K562 (cell line): Measurements from ENCODE around the gene SLC16A5. TPM values are rescaled to one million over a fixed set of nuclear protein-coding genes. Genes with fewer than 3 reads are reported as not detected.
A peak's percentile ranks its signal among the peaks of the same experiment; 100 is the strongest.

Experiments used
- ATAC-seq: fragments of 200-7000 bp; cut with Tn5 transposase; 3 replicates; pipeline ENCODE4 v1.9.1; 2020; ENCODE audit warnings: moderate library complexity
- BruUV-seq: library from RNA; stranded (reverse); fragments of 400-500 nt; replicated peaks from 2 replicates; lab custom pipeline; 2021; lab: Mats Ljungman, UMichigan
- CTCF ChIA-PET: fragments of 300-600 bp; formaldehyde crosslinking; extraction: SDS; loops from one replicate; lab custom pipeline; 2021; ENCODE audit warnings: low intra/inter-chr PET ratio; lab: Yijun Ruan, JAX
- POLR2A ChIA-PET: fragments of 300-600, 350-650 bp; sonication (Branson Sonifier 250); formaldehyde crosslinking; extraction: SDS; loops from one replicate; lab custom pipeline; 2021; ENCODE audit warnings: antibody characterized with exemption, inconsistent platforms; lab: Yijun Ruan, JAX
- DNase-seq, 4 experiments: peaks; one replicate each; pipeline versions ENCODE4 v3.0.0 to v3.0.0-alpha.2; 2011 to 2018; ENCODE audit warnings: low spot score in 3 of 4, mixed read lengths in 3 of 4; ENCODE audit errors: extremely low read depth in 1 of 4
- FAIRE-seq: peaks from 2 replicates; lab custom pipeline; 2011; peaks lifted over from hg19 to GRCh38; lab: Jason Lieb, UNC
- H2AFZ ChIP-seq: 2 replicates; pipeline ENCODE4 v1.6.0; 2011; ENCODE audit warnings: low read depth, low read length, control low read depth, inconsistent platforms
- H3K27ac ChIP-seq: fragments of 200-600 bp; 3 replicates; pipeline ENCODE4 v1.8.0; 2011; ENCODE audit warnings: low read depth, mild to moderate bottlenecking, control low read depth, inconsistent platforms, low read length, moderate library complexity, mixed read lengths; ENCODE audit errors: extremely low read depth
- H3K27me3 ChIP-seq, 2 experiments: fragments of 300-600 bp in 1 of 2; 2 replicates in 1 of 2; 3 replicates in 1 of 2; pipeline versions ENCODE4 v1.6.0 to v1.8.0; 2011; ENCODE audit warnings: inconsistent platforms in 2 of 2, low read length in 2 of 2, mild to moderate bottlenecking in 1 of 2, mixed read lengths in 1 of 2, moderate library complexity in 1 of 2; ENCODE audit not compliant: control insufficient read depth in 2 of 2, insufficient read depth in 2 of 2
- H3K36me3 ChIP-seq: fragments of 300-600 bp; 3 replicates; pipeline ENCODE4 v1.8.0; 2011; ENCODE audit warnings: mild to moderate bottlenecking, low read length, inconsistent platforms; ENCODE audit not compliant: control insufficient read depth, insufficient read depth
- H3K4me1 ChIP-seq, 2 experiments: fragments of 200-600 bp in 1 of 2; replicated peaks in 1 of 2; 2 replicates in 1 of 2; 3 replicates in 1 of 2; pipeline versions ENCODE4 v1.5.1 to v1.8.0; 2011; ENCODE audit warnings: inconsistent platforms in 2 of 2, low read length in 2 of 2, mild to moderate bottlenecking in 1 of 2, mixed read lengths in 1 of 2, moderate library complexity in 1 of 2; ENCODE audit not compliant: control insufficient read depth in 2 of 2, insufficient read depth in 2 of 2
- H3K4me2 ChIP-seq: 2 replicates; pipeline ENCODE4 v1.6.1; 2011; ENCODE audit warnings: low read length, control low read depth, inconsistent platforms, mixed read lengths; ENCODE audit not compliant: insufficient read depth
- H3K4me3 ChIP-seq: fragments of 200-600 bp; sonication (generic), shearing (Covaris generic); 2 replicates; pipeline ENCODE4 v1.5.1; 2016; ENCODE audit warnings: control low read depth, inconsistent platforms
- H3K79me2 ChIP-seq: fragments of 200-600 bp; 3 replicates; pipeline ENCODE4 v1.8.0; 2011; ENCODE audit warnings: low read length, inconsistent platforms; ENCODE audit not compliant: control insufficient read depth, insufficient read depth
- H3K9ac ChIP-seq, 2 experiments: 2 replicates each; pipeline versions ENCODE4 v1.6.0 to v1.6.1; 2011; ENCODE audit warnings: low read depth in 2 of 2, low read length in 2 of 2, control low read depth in 1 of 2, inconsistent platforms in 1 of 2, mild to moderate bottlenecking in 1 of 2, mixed read lengths in 1 of 2; ENCODE audit not compliant: insufficient read depth in 1 of 2
- H3K9me1 ChIP-seq: one replicate; pipeline ENCODE4 v1.6.0; 2011; ENCODE audit warnings: inconsistent platforms, mild to moderate bottlenecking, low read length, moderate library complexity; ENCODE audit not compliant: control insufficient read depth, insufficient read depth
- H3K9me3 ChIP-seq: replicated peaks from 2 replicates; pipeline ENCODE4 v1.5.1; 2011; ENCODE audit warnings: low read depth, low read length, inconsistent platforms; ENCODE audit not compliant: control insufficient read depth, insufficient read depth
- H4K20me1 ChIP-seq: replicated peaks from 2 replicates; pipeline ENCODE4 v1.6.1; 2011; ENCODE audit warnings: low read length, inconsistent platforms, mixed read lengths; ENCODE audit not compliant: control insufficient read depth, insufficient read depth
- ARHGAP35 ChIP-seq: fragments of 450-650 bp; IDR thresholded peaks from 2 replicates; pipeline ENCODE4 v1.6.1; 2018; ENCODE audit not compliant: partially characterized antibody
- CHD4 ChIP-seq: fragments of 200-600 bp; sonication (generic); IDR thresholded peaks from 3 replicates; pipeline ENCODE4 v1.6.1; 2012; ENCODE audit warnings: low read depth, mild to moderate bottlenecking, mixed read lengths, low read length, inconsistent platforms; ENCODE audit not compliant: insufficient read depth, insufficient replicate concordance, poor library complexity, severe bottlenecking
- STAT6 ChIP-seq: sonication (generic); formaldehyde crosslinking; IDR thresholded peaks from 2 replicates; pipeline ENCODE4 v1.8.1; 2023; ENCODE audit warnings: mild to moderate bottlenecking, missing genetic modification reagents
- SUPT5H ChIP-seq: fragments of 450-650 bp; IDR thresholded peaks from 2 replicates; pipeline ENCODE4 v1.6.1; 2016
- THAP7 ChIP-seq: fragments of 250-450 bp; sonication (Bioruptor Pico); IDR thresholded peaks from 2 replicates; pipeline ENCODE4 v1.5.0; 2021
- ZBTB33 ChIP-seq: sonication (generic); formaldehyde crosslinking; IDR thresholded peaks from 2 replicates; pipeline ENCODE4 v1.8.1; 2023; ENCODE audit warnings: mild to moderate bottlenecking, missing genetic modification reagents
- ZFPM2 ChIP-seq: fragments of 250-450 bp; sonication (Bioruptor Pico); IDR thresholded peaks from 2 replicates; pipeline ENCODE4 v1.5.1; 2022; ENCODE audit warnings: mild to moderate bottlenecking
- ZNF253 ChIP-seq: fragments of 250-450 bp; sonication (Bioruptor Pico); conservative IDR thresholded peaks from 2 replicates; pipeline ENCODE4 v1.6.1; 2021; ENCODE audit warnings: mild to moderate bottlenecking
- ZNF311 ChIP-seq: fragments of 250-450 bp; sonication (Bioruptor Pico); IDR thresholded peaks from 2 replicates; pipeline ENCODE4 v1.4.0; 2020; ENCODE audit warnings: mild to moderate bottlenecking, moderate library complexity
- WGBS: fragments of 100-300 bp; shearing (Covaris generic); methylation state at CpG from one replicate; pipeline ENCODE4 v1.1.6; 2016; ENCODE audit warnings: low coverage, mixed read lengths; ENCODE audit not compliant: insufficient coverage; ENCODE audit errors: missing lambda C conversion rate; 5-methylcytosine and 5-hydroxymethylcytosine counted together
- in situ Hi-C: fragments of 300-500 bp; cut with MboI; formaldehyde crosslinking; loops from 4 replicates; pipeline ENCODE4 v1.15.0; 2018; ENCODE audit warnings: inconsistent platforms, mixed read lengths
- intact Hi-C: fragments of 100-400 bp; cut with micrococcal nuclease; formaldehyde crosslinking; loops from 2 replicates; pipeline ENCODE4 v1.14.2; 2022
- polyA plus RNA-seq, 8 experiments: library from polyadenylated mRNA; depleted of rRNA in 4 of 8; stranded (reverse) in 5 of 8; unstranded in 3 of 8; fragments of >200 nt; fragmentation: Nextera tagmentation in 2 of 8; fragmentation: Illumina TruSeq in 1 of 8; extraction: Ambion mirVana in 2 of 8; extraction: Trizol in 1 of 8; gene quantifications; 2 replicates each; pipeline versions ENCODE4 v1.2.1 to v1.2.3, GENCODE V29; 2011 to 2014; ENCODE audit warnings: inconsistent platforms in 1 of 8, missing spikeins in 1 of 8
- total RNA-seq, 7 experiments: library from RNA; depleted of rRNA in 6 of 7; stranded (reverse); fragments of >200 nt in 6 of 7; fragmentation: Illumina TruSeq in 2 of 7; extraction: Trizol in 2 of 7; gene quantifications; 2 replicates each; pipeline versions ENCODE4 v1.2.1 to v1.2.3, GENCODE V29; 2011 to 2021; ENCODE audit warnings: low replicate concordance in 1 of 7

The SLC16A5 gene
- total and polyA plus RNA-seq, 9 of the 15 experiments (the other 6 are each of a cell fraction or from before 2014, with no cell fraction given), result 0.06 to 2.6 (median 0.91) TPM

- in situ Hi-C loops (no loop called here), intact Hi-C loops (no loop called here)
- DNase-seq (no peak), FAIRE-seq (no peak), ATAC-seq (peak; percentile 1; the same call in 1 of the 3 replicates)
- no peaks in the 10 kb centered on the region; the same call in 2 of the 3 replicates for H3K79me2 ChIP-seq
- peak overlapping the region; percentile 90 for H3K4me2 ChIP-seq
- H2AFZ ChIP-seq, result peak overlapping the region; percentile 91
- peak overlapping the region; percentile 84 for H3K27ac ChIP-seq
- ChIA-PET POLR2A (interaction anchor here (0.7 to 3.0 kb wide), 6 partner anchors 9 to 27 kb away, joined by 3 to 11 read pairs (median 4); no protein-coding TSS in a partner anchor), CTCF (interaction anchor here (0.6 kb wide), 1 partner anchor 27 kb away, joined by 3 read pairs; no protein-coding TSS in a partner anchor)
- H3K9me1 ChIP-seq, result peaks cover 5% of the 10 kb centered on the region
- H3K4me3 ChIP-seq, result peak overlapping the region; percentile 34
- no peaks in the 10 kb centered on the region for H3K9me3 ChIP-seq
- H3K9ac ChIP-seq, result peak overlapping the region; percentile 71 to 88
- H3K36me3 ChIP-seq, result no peaks in the 10 kb centered on the region
- H3K4me1 ChIP-seq, result peaks cover 48 to 53% of the 10 kb centered on the region in 2 experiments
- WGBS, result 46% methylated on average over 10 of the region's 12 CpGs
- H4K20me1 ChIP-seq, result no peaks in the 10 kb centered on the region
- H3K27me3 ChIP-seq, result no peaks in the 10 kb centered on the region; a peak in 1 of 5 replicates
- TSS peak; percentile 81 for BruUV-seq
- no peak for TF ChIP-seq ARHGAP35
- TF ChIP-seq ZFPM2, result no peak
- 0 out of 2 replicates have a peak, but pooled peaks have one; percentile 45 for TF ChIP-seq ZBTB33 (CRISPR knock-in tag)
- peak; percentile 83; the same call in 1 of the 2 replicates for TF ChIP-seq STAT6
- TF ChIP-seq SUPT5H, result peak; percentile 59; the same call in 1 of the 2 replicates
- no peak for TF ChIP-seq CHD4
- TF ChIP-seq ZNF253, result no peak
- TF ChIP-seq THAP7 (CRISPR knock-in tag), result 0 out of 2 replicates have a peak, but pooled peaks have one; percentile 42
- 0 out of 2 replicates have a peak, but pooled peaks have one; percentile 26 for TF ChIP-seq ZNF311 (CRISPR knock-in tag)
These were observed 584 bp upstream of the SLC16A5 start for GRCh38 chr17:75087182-75087557.
